HepG2 (cell line): ENCODE data around the gene GLIS1. TPM values are rescaled to one million over a fixed set of nuclear protein-coding genes. Genes with fewer than 3 reads are reported as not detected.

ENCODE experiments used
- ATAC-seq: fragments of 200-7000 bp; cut with Tn5 transposase; 3 replicates; pipeline ENCODE4 v1.9.1; 2020; ENCODE audit warnings: mild to moderate bottlenecking, moderate library complexity
- BruUV-seq: library from RNA; stranded (reverse); fragments of 400-500 nt; replicated peaks from 2 replicates; lab custom pipeline; 2021; lab: Mats Ljungman, UMichigan
- CTCF ChIA-PET: fragments of 300-600 bp; formaldehyde crosslinking; extraction: SDS; loops from one replicate; lab custom pipeline; 2021; ENCODE audit warnings: low total read pairs, inconsistent platforms, low intra/inter-chr PET ratio; lab: Yijun Ruan, JAX
- POLR2A ChIA-PET: fragments of 350-600 bp; sonication (Branson Sonifier 250); formaldehyde crosslinking; loops from one replicate; lab custom pipeline; 2020; ENCODE audit warnings: antibody characterized with exemption, inconsistent platforms; lab: Yijun Ruan, JAX
- DNase-seq: peaks from one replicate; pipeline ENCODE4 v3.0.0-alpha.2; 2015; ENCODE audit warnings: low spot score
- FAIRE-seq: peaks from 3 replicates; lab custom pipeline; 2011; peaks lifted over from hg19 to GRCh38; lab: Jason Lieb, UNC
- H2AFZ ChIP-seq: one replicate; pipeline ENCODE4 v1.6.1; 2011; ENCODE audit warnings: low read length, inconsistent platforms
- H3K27ac ChIP-seq: fragments of 300-600 bp; 3 replicates; pipeline ENCODE4 v1.8.0; 2011; ENCODE audit warnings: mixed run types, mild to moderate bottlenecking, mixed read lengths, low read length, inconsistent platforms; ENCODE audit not compliant: insufficient read depth; ENCODE audit errors: extremely low read length
- H3K27me3 ChIP-seq, 2 experiments: fragments of 200-600 bp in 1 of 2; 2 replicates in 1 of 2; 3 replicates in 1 of 2; pipeline versions ENCODE4 v1.6.0 to v1.8.0; 2011; ENCODE audit warnings: low read length in 2 of 2, mild to moderate bottlenecking in 2 of 2, moderate library complexity in 2 of 2, inconsistent platforms in 1 of 2; ENCODE audit not compliant: insufficient read depth in 2 of 2, control insufficient read depth in 1 of 2
- H3K36me3 ChIP-seq, 2 experiments: fragments of 200-600 bp in 1 of 2; replicated peaks in 1 of 2; 2 replicates in 1 of 2; 3 replicates in 1 of 2; pipeline versions ENCODE4 v1.5.1 to v1.8.0; 2011; ENCODE audit warnings: low read length in 2 of 2, inconsistent platforms in 1 of 2; ENCODE audit not compliant: insufficient read depth in 2 of 2, control insufficient read depth in 1 of 2
- H3K4me1 ChIP-seq: 2 replicates; pipeline ENCODE4 v1.5.1; 2012; ENCODE audit warnings: low read length, inconsistent platforms; ENCODE audit not compliant: insufficient read depth
- H3K4me2 ChIP-seq: 2 replicates; pipeline ENCODE4 v1.6.0; 2011; ENCODE audit warnings: low read depth, low read length, inconsistent platforms
- H3K4me3 ChIP-seq, 3 experiments: fragments of 200-600 bp in 1 of 3; sonication (generic), shearing (Covaris generic) in 1 of 3; replicated peaks in 1 of 3; 2 replicates each; pipeline ENCODE4 v1.5.1; 2011 to 2016; ENCODE audit warnings: low read length in 3 of 3, inconsistent platforms in 2 of 3, low read depth in 2 of 3, mild to moderate bottlenecking in 2 of 3, control low read depth in 1 of 3, mixed read lengths in 1 of 3; ENCODE audit not compliant: insufficient read depth in 1 of 3
- H3K79me2 ChIP-seq: one replicate; pipeline ENCODE4 v1.6.1; 2011; ENCODE audit warnings: low read length, inconsistent platforms; ENCODE audit not compliant: insufficient read depth
- H3K9ac ChIP-seq: 2 replicates; pipeline ENCODE4 v1.6.0; 2011; ENCODE audit warnings: mild to moderate bottlenecking, low read depth, low read length, inconsistent platforms; ENCODE audit not compliant: insufficient read depth
- H3K9me3 ChIP-seq: 2 replicates; pipeline ENCODE4 v1.5.1; 2012; ENCODE audit warnings: mild to moderate bottlenecking, low read length
- H4K20me1 ChIP-seq: 2 replicates; pipeline ENCODE4 v1.6.0; 2011; ENCODE audit warnings: inconsistent platforms, mild to moderate bottlenecking, low read length, moderate library complexity; ENCODE audit not compliant: insufficient read depth
- ATF2 ChIP-seq: sonication (generic); formaldehyde crosslinking; IDR thresholded peaks from 2 replicates; pipeline ENCODE4 v1.4.0; 2020; ENCODE audit warnings: missing genetic modification reagents
- CCDC6 ChIP-seq: sonication (generic); formaldehyde crosslinking; IDR thresholded peaks from 2 replicates; pipeline ENCODE4 v1.8.1; 2022; ENCODE audit warnings: mild to moderate bottlenecking, missing genetic modification reagents, moderate library complexity
- GATAD2A ChIP-seq: IDR thresholded peaks from 2 replicates; pipeline ENCODE4 v1.6.1; 2016
- POLR2AphosphoS2 ChIP-seq: IDR thresholded peaks from 2 replicates; pipeline ENCODE4 v1.6.1; 2011; ENCODE audit warnings: low read depth, low read length, improper control_type of control experiment
- RFX1 ChIP-seq: fragments of 450-650 bp; IDR thresholded peaks from 2 replicates; pipeline ENCODE4 v1.6.1; 2017
- RFX5 ChIP-seq: IDR thresholded peaks from 2 replicates; pipeline ENCODE4 v1.6.1; 2011; ENCODE audit warnings: low read depth, low read length, improper control_type of control experiment
- THAP9 ChIP-seq: sonication (generic); formaldehyde crosslinking; IDR thresholded peaks from 2 replicates; pipeline ENCODE4; 2020; ENCODE audit warnings: missing genetic modification reagents, mild to moderate bottlenecking, borderline replicate concordance
- TOPORS ChIP-seq: sonication (generic); formaldehyde crosslinking; IDR thresholded peaks from 2 replicates; pipeline ENCODE4 v1.8.0; 2023; ENCODE audit warnings: mild to moderate bottlenecking, missing genetic modification reagents
- ZBTB3 ChIP-seq: sonication (generic); formaldehyde crosslinking; IDR thresholded peaks from 2 replicates; pipeline ENCODE4 v1.4.0; 2020; ENCODE audit warnings: low read depth, mild to moderate bottlenecking, moderate library complexity, missing genetic modification reagents, borderline replicate concordance
- ZBTB42 ChIP-seq: sonication (generic); formaldehyde crosslinking; IDR thresholded peaks from 2 replicates; pipeline ENCODE4 v1.5.0; 2020; ENCODE audit warnings: mild to moderate bottlenecking, missing genetic modification reagents
- ZNF446 ChIP-seq: sonication (generic); formaldehyde crosslinking; IDR thresholded peaks from 2 replicates; pipeline ENCODE4 v1.5.0; 2020; ENCODE audit warnings: mild to moderate bottlenecking, missing genetic modification reagents
- ZNF629 ChIP-seq: sonication (generic); formaldehyde crosslinking; conservative IDR thresholded peaks from 2 replicates; pipeline ENCODE4 v1.5.0; 2020; ENCODE audit warnings: missing genetic modification reagents
- ZNF782 ChIP-seq: sonication (generic); formaldehyde crosslinking; IDR thresholded peaks from 2 replicates; pipeline ENCODE4 v1.4.0; 2020; ENCODE audit warnings: missing genetic modification reagents, mild to moderate bottlenecking, borderline replicate concordance
- WGBS: methylation state at CpG from one replicate; pipeline ENCODE4 v1.1.6; 2017; ENCODE audit warnings: low lambda C conversion rate; 5-methylcytosine and 5-hydroxymethylcytosine counted together
- in situ Hi-C: cut with HindIII; loops from 2 replicates; pipeline ENCODE4 v1.10.0; 2017; ENCODE audit warnings: low pct_unique_long_range_greater_than_20kb; ENCODE audit not compliant: extremely low pct_ligation_motif_present
- intact Hi-C: fragments of 100-400 bp; cut with micrococcal nuclease; formaldehyde crosslinking; loops from one replicate; pipeline ENCODE4 v1.10.0; 2022; ENCODE audit not compliant: unreplicated experiment
- polyA plus RNA-seq, 8 experiments: library from polyadenylated mRNA; depleted of rRNA in 3 of 8; stranded (reverse) in 7 of 8; unstranded in 1 of 8; fragments of >200 nt; fragmentation: Illumina TruSeq in 4 of 8; extraction: Trizol in 4 of 8; gene quantifications; 2 replicates each; pipeline versions ENCODE4 v1.2.1 to v1.2.3, GENCODE V29; 2011 to 2016; ENCODE audit warnings: low read depth in 4 of 8, missing spikeins in 1 of 8, mixed read lengths in 1 of 8; ENCODE audit not compliant: insufficient read depth in 1 of 8
- total RNA-seq, 5 experiments: library from RNA; depleted of rRNA; stranded (reverse); fragments of >200 nt; fragmentation: Illumina TruSeq; extraction: Trizol; gene quantifications; 2 replicates each; pipeline ENCODE4 v1.2.3, GENCODE V29; 2016; ENCODE audit warnings: low read depth in 1 of 5
- TF ChIP-seq, protein P1 (sequence below): IDR thresholded peaks from 2 replicates; pipeline ENCODE4 v1.6.1; 2016; ENCODE audit warnings: mild to moderate bottlenecking, missing biosample characterization, missing genetic modification reagents
- TF ChIP-seq, protein P2 (sequence below): sonication (generic); formaldehyde crosslinking; IDR thresholded peaks from 2 replicates; pipeline ENCODE4 v1.4.0; 2020; ENCODE audit warnings: mild to moderate bottlenecking, missing genetic modification reagents

The GLIS1 gene
- total and polyA plus RNA-seq, 2 of the 13 experiments (the other 11 are each of a cell fraction or from before 2014, with no cell fraction given): 0.03 TPM; not detected in 1

DNA sequence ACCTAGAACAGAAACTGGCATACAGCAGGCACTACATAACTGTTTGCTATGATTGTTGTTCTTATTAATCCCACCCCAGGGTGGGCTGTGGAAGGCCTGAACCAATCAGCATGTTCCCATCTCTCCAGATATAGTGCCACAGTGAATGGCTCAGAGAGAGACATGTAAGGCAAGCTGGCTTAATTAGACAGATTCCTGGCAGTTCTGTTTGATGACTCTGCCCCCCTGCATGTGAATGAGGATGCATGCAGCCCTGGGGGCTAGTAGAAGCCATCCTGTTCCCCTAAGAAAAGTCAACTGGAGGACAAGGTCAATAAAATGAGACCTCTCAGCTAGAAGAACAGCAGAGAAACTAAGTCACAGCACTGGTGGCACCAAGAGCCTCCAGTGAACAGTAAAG, 130.3 kb downstream of the GLIS1 start:
- no peak overlapping the region for H3K4me3 ChIP-seq
- H3K36me3 ChIP-seq: no peaks in the 10 kb centered on the region
- peaks cover 2 to 26% of the 10 kb centered on the region in 2 experiments; a peak in 2 of 5 replicates for H3K27me3 ChIP-seq
- no peak for FAIRE-seq
- TF ChIP-seq POLR2AphosphoS2 (no peak), TOPORS (CRISPR knock-in tag) (no peak), ZNF446 (CRISPR knock-in tag) (no peak), ZBTB3 (CRISPR knock-in tag) (no peak), CCDC6 (no peak), ZNF629 (CRISPR knock-in tag) (no peak), RFX1 (no peak), RFX5 (no peak)
- TF ChIP-seq, protein P1, sequence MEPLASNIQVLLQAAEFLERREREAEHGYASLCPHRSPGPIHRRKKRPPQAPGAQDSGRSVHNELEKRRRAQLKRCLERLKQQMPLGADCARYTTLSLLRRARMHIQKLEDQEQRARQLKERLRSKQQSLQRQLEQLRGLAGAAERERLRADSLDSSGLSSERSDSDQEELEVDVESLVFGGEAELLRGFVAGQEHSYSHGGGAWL: no peak
- no peak for DNase-seq
- H3K4me1 ChIP-seq: no peaks in the 10 kb centered on the region
- POLR2A ChIA-PET: no interaction called here
- no peak for ATAC-seq
- H3K79me2 ChIP-seq: no peaks in the 10 kb centered on the region
- H3K27ac ChIP-seq: no peak overlapping the region
- H3K4me2 ChIP-seq: no peak overlapping the region
- in situ Hi-C loops (no loop called here), intact Hi-C loops (no loop called here)
- no peaks in the 10 kb centered on the region for H4K20me1 ChIP-seq
- H3K9ac ChIP-seq: no peak overlapping the region
- H2AFZ ChIP-seq: no peak overlapping the region
- peaks cover 4% of the 10 kb centered on the region; the same call in 1 of the 2 replicates for H3K9me3 ChIP-seq
- CTCF ChIA-PET: no interaction called here
- no TSS peak for BruUV-seq

DNA sequence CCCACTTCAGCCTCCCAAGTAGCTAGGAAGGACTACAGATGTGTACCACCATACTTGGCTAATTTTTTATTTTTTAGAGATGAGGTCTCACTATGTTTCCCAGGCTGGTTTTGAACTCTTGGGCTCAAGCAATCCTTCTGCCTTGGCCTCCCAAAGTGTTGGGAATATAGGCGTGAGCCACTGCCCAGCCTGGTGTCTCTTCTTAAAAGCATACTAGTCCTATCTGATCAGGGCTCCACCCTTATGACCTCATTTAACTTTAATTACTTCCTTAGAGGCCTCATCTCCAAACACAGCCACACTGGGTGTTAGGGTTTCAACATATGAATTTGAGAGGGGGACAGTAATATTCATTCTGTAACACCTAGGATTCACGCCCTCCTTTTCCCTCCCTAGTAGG, 130.9 kb downstream of the GLIS1 start:
- peaks cover 4% of the 10 kb centered on the region; the same call in 1 of the 2 replicates for H3K9me3 ChIP-seq
- 29% methylated on average over 2 of the region's 2 CpGs for WGBS
- ChIA-PET CTCF (no interaction called here), POLR2A (no interaction called here)
- FAIRE-seq (no peak), ATAC-seq (no peak), DNase-seq (no peak)
- no peak overlapping the region for H3K4me3 ChIP-seq
- no TSS peak for BruUV-seq
- no peak overlapping the region for H3K27ac ChIP-seq
- no peak overlapping the region for H3K9ac ChIP-seq
- H3K4me1 ChIP-seq: no peaks in the 10 kb centered on the region
- H3K27me3 ChIP-seq: peaks cover 2 to 26% of the 10 kb centered on the region in 2 experiments; a peak in 2 of 5 replicates
- intact Hi-C loops: no loop called here
- H4K20me1 ChIP-seq: no peaks in the 10 kb centered on the region
- no peak overlapping the region for H2AFZ ChIP-seq
- in situ Hi-C loops: no loop called here
- H3K36me3 ChIP-seq: no peaks in the 10 kb centered on the region
- H3K79me2 ChIP-seq: no peaks in the 10 kb centered on the region
- no peak overlapping the region for H3K4me2 ChIP-seq
- TF ChIP-seq ZNF782 (CRISPR knock-in tag) (no peak), ATF2 (CRISPR knock-in tag) (no peak), ZBTB42 (CRISPR knock-in tag) (no peak), GATAD2A (CRISPR knock-in tag) (no peak), THAP9 (CRISPR knock-in tag) (no peak)
- TF ChIP-seq, protein P2, sequence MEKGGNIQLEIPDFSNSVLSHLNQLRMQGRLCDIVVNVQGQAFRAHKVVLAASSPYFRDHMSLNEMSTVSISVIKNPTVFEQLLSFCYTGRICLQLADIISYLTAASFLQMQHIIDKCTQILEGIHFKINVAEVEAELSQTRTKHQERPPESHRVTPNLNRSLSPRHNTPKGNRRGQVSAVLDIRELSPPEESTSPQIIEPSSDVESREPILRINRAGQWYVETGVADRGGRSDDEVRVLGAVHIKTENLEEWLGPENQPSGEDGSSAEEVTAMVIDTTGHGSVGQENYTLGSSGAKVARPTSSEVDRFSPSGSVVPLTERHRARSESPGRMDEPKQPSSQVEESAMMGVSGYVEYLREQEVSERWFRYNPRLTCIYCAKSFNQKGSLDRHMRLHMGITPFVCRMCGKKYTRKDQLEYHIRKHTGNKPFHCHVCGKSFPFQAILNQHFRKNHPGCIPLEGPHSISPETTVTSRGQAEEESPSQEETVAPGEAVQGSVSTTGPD (CRISPR knock-in tag): no peak
